GM12878 (cell line): ENCODE measurements around the gene MLLT3. TPM values are rescaled to one million over a fixed set of nuclear protein-coding genes. Genes with fewer than 3 reads are reported as not detected.

Experiments
- ATAC-seq: fragments of 200-7000 bp; cut with Tn5 transposase; 3 replicates; pipeline ENCODE4 v1.9.1; 2020; ENCODE audit warnings: mild to moderate bottlenecking, moderate library complexity
- BruUV-seq: library from RNA; stranded (reverse); fragments of 400-500 nt; replicated peaks from 2 replicates; lab custom pipeline; 2021; lab: Mats Ljungman, UMichigan
- CTCF ChIA-PET: fragments of 300-600 bp; sonication (Branson Sonifier 250); formaldehyde crosslinking; extraction: SDS; loops from one replicate; lab custom pipeline; 2021; ENCODE audit warnings: inconsistent platforms; lab: Yijun Ruan, JAX
- POLR2A ChIA-PET: fragments of 350-600 bp; formaldehyde crosslinking; extraction: SDS; loops from one replicate; lab custom pipeline; 2021; ENCODE audit warnings: inconsistent platforms; lab: Charles Lee
- RAD21 ChIA-PET: fragments of 300-600 bp; sonication (Branson Sonifier 250); formaldehyde crosslinking; loops from one replicate; lab custom pipeline; 2023; ENCODE audit warnings: antibody characterized with exemption; ENCODE audit not compliant: unreplicated experiment; lab: Charles Lee
- SMC1A ChIA-PET: fragments of 300-600 bp; sonication (Branson Sonifier 250); formaldehyde crosslinking; loops from one replicate; lab custom pipeline; 2023; ENCODE audit not compliant: unreplicated experiment, uncharacterized antibody; lab: Charles Lee
- DNase-seq: peaks from one replicate; pipeline ENCODE4 v3.0.0-alpha.2; 2011; ENCODE audit warnings: low read depth, low spot score
- FAIRE-seq: peaks from 3 replicates; lab custom pipeline; 2011; peaks lifted over from hg19 to GRCh38; lab: Jason Lieb, UNC
- H2AFZ ChIP-seq: 2 replicates; pipeline ENCODE4 v1.6.0; 2011; ENCODE audit warnings: low read depth, low read length, control low read depth; ENCODE audit not compliant: control insufficient read depth
- H3K27ac ChIP-seq: 2 replicates; pipeline ENCODE4 v1.5.1; 2011; ENCODE audit warnings: control low read depth; ENCODE audit not compliant: control insufficient read depth, insufficient read depth
- H3K27me3 ChIP-seq, 2 experiments: replicated peaks in 1 of 2; 2 replicates each; pipeline versions ENCODE4 v1.6.0 to v1.6.1; 2011; ENCODE audit warnings: low read length in 1 of 2; ENCODE audit not compliant: control insufficient read depth in 2 of 2, insufficient read depth in 2 of 2
- H3K36me3 ChIP-seq, 2 experiments: 2 replicates each; pipeline ENCODE4 v1.5.1; 2011; ENCODE audit warnings: low read length in 1 of 2; ENCODE audit not compliant: control insufficient read depth in 2 of 2, insufficient read depth in 2 of 2
- H3K4me1 ChIP-seq: 2 replicates; pipeline ENCODE4 v1.6.1; 2011; ENCODE audit warnings: mild to moderate bottlenecking, low read length, moderate library complexity, mixed read lengths; ENCODE audit not compliant: control insufficient read depth, insufficient read depth
- H3K4me2 ChIP-seq: 2 replicates; pipeline ENCODE4 v1.6.0; 2011; ENCODE audit warnings: control low read depth; ENCODE audit not compliant: control insufficient read depth, insufficient read depth
- H3K4me3 ChIP-seq: fragments of 200-600 bp; sonication (generic); 2 replicates; pipeline ENCODE4 v1.5.1; 2016
- H3K79me2 ChIP-seq: 2 replicates; pipeline ENCODE4 v1.6.0; 2011; ENCODE audit warnings: low read length; ENCODE audit not compliant: control insufficient read depth, insufficient read depth
- H3K9ac ChIP-seq: 2 replicates; pipeline ENCODE4 v1.8.0; 2011; ENCODE audit warnings: low read length, control low read depth, mixed read lengths; ENCODE audit not compliant: control insufficient read depth, insufficient read depth
- H3K9me3 ChIP-seq: replicated peaks from 3 replicates; pipeline ENCODE4 v1.5.1; 2011; ENCODE audit warnings: mild to moderate bottlenecking, low read length; ENCODE audit not compliant: control insufficient read depth, insufficient read depth
- H4K20me1 ChIP-seq: 2 replicates; pipeline ENCODE4 v1.6.0; 2011; ENCODE audit not compliant: control insufficient read depth, insufficient read depth
- BACH1 ChIP-seq: fragments of 450-650 bp; IDR thresholded peaks from 2 replicates; pipeline ENCODE4 v1.6.1; 2017; ENCODE audit warnings: mild to moderate bottlenecking, borderline replicate concordance
- CBX3 ChIP-seq: fragments of 200-600 bp; sonication (generic); IDR thresholded peaks from 2 replicates; pipeline ENCODE4 v1.6.1; 2016; ENCODE audit warnings: low read depth, borderline replicate concordance
- EED ChIP-seq: sonication (generic); IDR thresholded peaks from 2 replicates; pipeline ENCODE4 v1.6.1; 2016; ENCODE audit warnings: antibody characterized with exemption, low read depth
- EGR1 ChIP-seq, 2 experiments: IDR thresholded peaks; 1 replicate in 1 of 2; 2 replicates in 1 of 2; pipeline ENCODE4 v1.6.1; 2011 to 2012; ENCODE audit warnings: low read depth in 2 of 2, low read length in 2 of 2, borderline replicate concordance in 1 of 2, mild to moderate bottlenecking in 1 of 2, moderate library complexity in 1 of 2
- GATAD2B ChIP-seq: fragments of 450-650 bp; conservative IDR thresholded peaks from 2 replicates; pipeline ENCODE4 v1.6.1; 2017; ENCODE audit warnings: low read depth, mild to moderate bottlenecking, moderate library complexity
- KAT2A ChIP-seq: conservative IDR thresholded peaks from 2 replicates; pipeline ENCODE4 v1.6.1; 2011; ENCODE audit warnings: low read depth, low read length; ENCODE audit not compliant: control insufficient read depth
- NFXL1 ChIP-seq: fragments of 450-650 bp; IDR thresholded peaks from 2 replicates; pipeline ENCODE4 v1.6.1; 2017; ENCODE audit warnings: antibody characterized with exemption, mild to moderate bottlenecking, borderline replicate concordance
- NKRF ChIP-seq: fragments of 450-650 bp; conservative IDR thresholded peaks from 2 replicates; pipeline ENCODE4 v1.6.1; 2017; ENCODE audit warnings: mild to moderate bottlenecking, moderate library complexity
- PAX5 ChIP-seq: IDR thresholded peaks from 2 replicates; pipeline ENCODE4 v1.6.1; 2011; ENCODE audit warnings: low read depth, low read length, borderline replicate concordance
- PKNOX1 ChIP-seq: fragments of 450-650 bp; IDR thresholded peaks from 2 replicates; pipeline ENCODE4 v1.6.1; 2016; ENCODE audit warnings: mild to moderate bottlenecking
- POLR2AphosphoS2 ChIP-seq: IDR thresholded peaks from 2 replicates; pipeline ENCODE4 v1.6.1; 2011; ENCODE audit warnings: low read depth, mild to moderate bottlenecking, low read length, improper control_type of control experiment, moderate library complexity
- RELB ChIP-seq: fragments of 450-650 bp; IDR thresholded peaks from 2 replicates; pipeline ENCODE4 v1.6.1; 2017; ENCODE audit warnings: low read depth, mild to moderate bottlenecking, moderate library complexity
- SREBF1 ChIP-seq: IDR thresholded peaks from 2 replicates; pipeline ENCODE4 v1.6.1; 2012; ENCODE audit warnings: mild to moderate bottlenecking, low read length
- SRF ChIP-seq, 2 experiments: IDR thresholded peaks; 2 replicates each; pipeline ENCODE4 v1.6.1; 2011; ENCODE audit warnings: low read depth in 2 of 2, low read length in 2 of 2, mild to moderate bottlenecking in 1 of 2, moderate library complexity in 1 of 2
- TARDBP ChIP-seq: IDR thresholded peaks from 2 replicates; pipeline ENCODE4 v1.6.1; 2016; ENCODE audit warnings: borderline replicate concordance
- ZBTB11 ChIP-seq: fragments of 450-650 bp; formaldehyde crosslinking; IDR thresholded peaks from 2 replicates; pipeline ENCODE4 v1.5.0; 2022; ENCODE audit warnings: mild to moderate bottlenecking, missing genetic modification characterization
- WGBS: methylation state at CpG from one replicate; pipeline ENCODE4 v1.1.6; 2016; ENCODE audit warnings: low lambda C conversion rate; ENCODE audit not compliant: insufficient replicate concordance, insufficient coverage; ENCODE audit errors: missing lambda C conversion rate; 5-methylcytosine and 5-hydroxymethylcytosine counted together
- in situ Hi-C: fragments of 300-500 bp; cut with MboI; formaldehyde crosslinking; loops from 9 replicates; pipeline ENCODE4 v1.14.3; 2018; ENCODE audit warnings: mixed read lengths
- intact Hi-C: fragments of 100-400 bp; cut with micrococcal nuclease; formaldehyde crosslinking; loops from one replicate; pipeline ENCODE4 v1.14.2; 2022; ENCODE audit not compliant: unreplicated experiment
- polyA plus RNA-seq, 11 experiments: library from polyadenylated mRNA; depleted of rRNA in 4 of 11; unstranded in 6 of 11; stranded (reverse) in 5 of 11; fragments of >200 nt; fragmentation: Nextera tagmentation in 4 of 11; fragmentation: Illumina TruSeq in 1 of 11; extraction: Ambion mirVana in 4 of 11; extraction: Trizol in 1 of 11; gene quantifications; 1 replicate in 1 of 11; 2 replicates in 10 of 11; pipeline versions ENCODE4 v1.2.1 to v1.2.3, GENCODE V29; 2011 to 2016; ENCODE audit warnings: inconsistent platforms in 2 of 11, missing spikeins in 2 of 11, low read depth in 1 of 11
- total RNA-seq, 4 experiments: library from RNA; depleted of rRNA in 3 of 4; stranded (reverse); fragments of >200 nt in 3 of 4; fragmentation: Illumina TruSeq in 1 of 4; extraction: Trizol in 1 of 4; gene quantifications; 2 replicates each; pipeline versions ENCODE4 v1.2.1 to v1.2.3, GENCODE V29; 2013 to 2021

MLLT3 gene
- total and polyA plus RNA-seq, 10 of the 15 experiments (the other 5 are each of a cell fraction or from before 2014, with no cell fraction given) = 17.7 to 72.3 (median 35.6) TPM

- H3K36me3 ChIP-seq = no peaks in the 10 kb centered on the region
- H3K79me2 ChIP-seq = peaks cover 60% of the 10 kb centered on the region
- ChIA-PET RAD21 (interaction anchor here (0.7 to 2.0 kb wide), 8 partner anchors 13 to 697 kb away, joined by 3 to 20 read pairs (median 4); partner anchors contain the start of gene FOCAD), POLR2A (interaction anchor here (0.7 to 8.7 kb wide), 7 partner anchors 9 to 39 kb away, joined by 3 to 165 read pairs (median 3); partner anchors contain the start of gene FOCAD), SMC1A (interaction anchor here (0.6 to 4.0 kb wide), 14 partner anchors 11 to 94 kb away, joined by 3 to 38 read pairs (median 4); partner anchors contain the start of gene FOCAD), CTCF (interaction anchor here (0.6 to 1.5 kb wide), 6 partner anchors 11 to 40 kb away, joined by 3 to 8 read pairs (median 4); no protein-coding TSS in a partner anchor)
- BruUV-seq = no TSS peak
- H2AFZ ChIP-seq = no peak overlapping the region
- no peak for FAIRE-seq
- no peak for DNase-seq
- H3K4me3 ChIP-seq = no peak overlapping the region
- intact Hi-C loops (no loop called here), in situ Hi-C loops (no loop called here)
- no peak overlapping the region for H3K27ac ChIP-seq
- H3K4me1 ChIP-seq = no peaks in the 10 kb centered on the region
- H3K9me3 ChIP-seq = peaks cover 2% of the 10 kb centered on the region; the same call in 1 of the 3 replicates
- no peak overlapping the region for H3K4me2 ChIP-seq
- no peak overlapping the region for H3K9ac ChIP-seq
- ATAC-seq = no peak
- H3K27me3 ChIP-seq = no peaks in the 10 kb centered on the region
- no peaks in the 10 kb centered on the region for H4K20me1 ChIP-seq
- 68% methylated on average over 2 of the region's 3 CpGs for WGBS
- no peak for TF ChIP-seq KAT2A
- no peak for TF ChIP-seq SRF (IDR thresholded peaks at IDR 0.05; ENCODE audit: low read depth in 2 of 2, low read length in 2 of 2)
- TF ChIP-seq SREBF1 = no peak
- TF ChIP-seq RELB = no peak
- no peak for TF ChIP-seq TARDBP
- no peak for TF ChIP-seq EGR1 (IDR thresholded peaks at IDR 0.05; ENCODE audit: borderline replicate concordance in 1 of 2, low read depth in 2 of 2, low read length in 2 of 2)
- no peak for TF ChIP-seq ZBTB11
- no peak for TF ChIP-seq NKRF
- no peak for TF ChIP-seq EED
- TF ChIP-seq PAX5 = no peak
- no peak for TF ChIP-seq CBX3
- no peak for TF ChIP-seq POLR2AphosphoS2
- TF ChIP-seq BACH1 = no peak
- no peak for TF ChIP-seq PKNOX1
- no peak for TF ChIP-seq NFXL1
- no peak for TF ChIP-seq GATAD2B
These were observed 42.2 kb upstream of the MLLT3 start for GRCh38 chr9:20664501-20664900.
